ENCODE results near the gene OSTF1.

The OSTF1 gene

DNA sequence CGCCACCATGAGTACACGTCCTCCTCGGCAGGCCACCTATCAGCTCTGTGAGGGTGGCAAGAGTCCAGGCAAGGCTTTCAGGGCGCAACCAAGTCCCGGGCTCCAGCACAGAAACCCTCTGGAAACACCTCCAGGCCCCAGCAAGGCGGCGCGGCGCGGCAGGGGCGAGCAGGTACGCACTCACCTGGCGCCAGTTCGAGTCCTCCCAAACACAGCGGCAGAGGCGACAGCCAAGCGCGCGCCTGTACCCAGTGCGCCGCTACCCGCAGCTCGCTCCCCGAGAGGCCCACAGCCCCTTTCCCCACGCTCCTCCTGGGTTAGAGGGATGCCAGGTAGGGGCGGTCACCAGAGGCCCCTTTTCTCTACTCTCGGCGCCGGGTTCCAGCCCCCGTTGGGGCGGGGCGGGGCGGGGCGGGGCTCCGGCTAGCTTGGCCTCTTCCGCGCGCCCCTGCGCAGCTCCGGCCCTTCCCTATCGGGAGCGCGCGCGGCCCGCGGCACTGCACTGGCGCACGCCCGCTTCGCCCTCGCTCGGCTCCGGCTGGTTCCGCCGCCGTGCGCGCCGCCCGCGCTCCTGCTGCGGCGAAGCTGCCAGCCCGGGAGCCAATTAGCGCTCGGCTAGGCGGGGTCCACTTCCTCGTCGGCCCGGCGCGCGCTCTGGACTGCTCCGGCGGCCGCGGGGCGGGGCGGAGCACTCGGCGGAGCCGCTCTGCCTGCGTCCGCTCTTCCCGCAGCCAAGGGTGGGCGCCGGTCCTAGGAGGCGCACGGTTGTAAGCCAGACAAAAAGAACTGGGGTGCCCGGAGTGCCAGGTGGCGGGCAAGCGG lies at the start of gene OSTF1, which contains the start of gene NMRK1:
TSS of gene OSTF1 (plus strand) at position 691 of the 822 bp plus-strand sequence. CDS start 179 bp downstream, outside the sequence.
TSS of gene NMRK1 (minus strand) at position 332 of the 822 bp plus-strand sequence. CDS start 5,040 bp downstream, outside the sequence.
- DNase-seq (ENCODE audit: low read depth): peak; percentile 71

DNA sequence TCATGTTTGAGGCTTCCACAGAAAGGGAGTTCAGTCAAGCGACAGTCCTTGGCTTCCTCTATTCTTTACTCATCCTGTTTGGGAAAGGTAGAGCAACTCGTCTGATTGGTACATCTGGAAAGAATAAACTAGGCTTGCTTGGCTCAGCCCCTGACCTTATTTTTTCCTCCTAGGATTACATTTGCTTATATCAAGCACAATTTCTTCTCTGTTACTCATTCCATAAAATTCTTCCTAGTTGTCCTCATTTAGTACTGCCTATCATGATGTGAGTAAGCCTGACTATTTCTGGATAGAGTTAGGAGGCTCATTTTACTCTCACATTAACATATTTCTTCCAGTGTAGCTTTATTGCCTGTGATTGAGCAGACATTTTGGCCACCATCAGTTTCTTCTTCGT lies 49.3 kb upstream of the OSTF1 start:
- DNase-seq (ENCODE audit: low read depth): no peak

GRCh38 chr9:75039801-75040200 lies 48.5 kb upstream of the OSTF1 start:
- no peak for DNase-seq (ENCODE audit: low read depth)

- no peak for DNase-seq (ENCODE audit: low read depth)
Observed at GRCh38 chr9:75041041-75041440, 47.3 kb upstream of the OSTF1 start.

- no peak for DNase-seq (ENCODE audit: low read depth)
Observed at GRCh38 chr9:75046725-75047345, 41.5 kb upstream of the OSTF1 start.

DNA sequence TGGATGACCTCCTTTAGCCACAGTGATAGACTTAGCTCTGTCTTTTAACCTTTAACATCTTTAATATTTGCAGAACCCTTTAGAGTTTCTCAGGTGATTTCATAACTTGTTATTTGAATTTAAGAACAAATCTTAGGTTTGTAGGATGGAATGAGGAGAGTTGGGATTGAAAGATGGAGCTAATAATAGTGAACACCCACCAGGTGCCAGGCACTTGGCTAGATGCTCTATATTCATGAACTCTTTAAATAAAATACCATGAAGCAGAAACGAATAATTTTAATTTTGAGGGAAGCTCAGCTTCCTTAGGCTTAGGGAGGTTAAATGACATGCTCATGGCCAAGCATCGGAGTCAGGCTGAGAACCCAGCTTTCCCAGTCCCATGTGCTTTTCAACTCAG lies 40.8 kb upstream of the OSTF1 start:
- no peak for DNase-seq (ENCODE audit: low read depth)

DNA sequence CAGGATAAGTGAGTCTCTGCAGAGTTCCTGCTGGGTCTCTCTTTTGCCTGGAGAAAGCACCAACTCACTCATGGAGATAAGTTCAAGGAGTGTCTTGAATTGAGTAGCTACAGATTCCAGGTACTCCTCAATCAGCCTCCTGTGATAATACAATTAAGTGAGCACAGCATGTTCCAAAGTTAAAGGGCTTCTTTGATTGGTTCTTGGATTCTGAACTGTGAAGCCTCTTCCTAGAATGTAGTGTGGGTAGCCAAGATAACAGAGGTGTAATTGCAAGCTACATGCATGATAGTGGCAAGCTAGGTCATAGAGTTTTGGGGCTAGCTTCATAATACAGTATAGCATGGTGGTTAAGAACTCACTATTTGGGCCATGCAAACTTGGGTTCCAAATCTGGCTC lies 37.0 kb upstream of the OSTF1 start:
- DNase-seq (ENCODE audit: low read depth): no peak

DNA sequence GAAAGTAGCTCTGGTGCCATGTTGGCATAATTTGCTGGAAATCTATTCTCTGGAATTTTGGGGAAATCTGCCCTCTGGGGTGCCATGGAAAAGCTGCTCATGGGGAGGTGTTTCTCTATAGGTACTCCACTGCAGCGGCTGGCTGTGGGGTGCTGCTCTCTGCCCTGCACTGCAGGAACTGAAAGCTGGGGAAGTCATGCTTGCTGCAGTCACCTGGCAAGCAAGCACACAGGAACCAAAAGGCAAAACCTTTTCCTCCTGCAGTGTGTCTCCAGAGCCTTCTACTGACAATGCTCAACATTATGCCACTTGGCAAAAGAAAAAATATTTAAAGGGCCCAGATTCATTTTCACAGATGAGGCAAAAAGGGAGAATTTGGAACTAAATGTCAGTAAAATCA lies 34.4 kb upstream of the OSTF1 start:
- no peak for DNase-seq (ENCODE audit: low read depth)

DNA sequence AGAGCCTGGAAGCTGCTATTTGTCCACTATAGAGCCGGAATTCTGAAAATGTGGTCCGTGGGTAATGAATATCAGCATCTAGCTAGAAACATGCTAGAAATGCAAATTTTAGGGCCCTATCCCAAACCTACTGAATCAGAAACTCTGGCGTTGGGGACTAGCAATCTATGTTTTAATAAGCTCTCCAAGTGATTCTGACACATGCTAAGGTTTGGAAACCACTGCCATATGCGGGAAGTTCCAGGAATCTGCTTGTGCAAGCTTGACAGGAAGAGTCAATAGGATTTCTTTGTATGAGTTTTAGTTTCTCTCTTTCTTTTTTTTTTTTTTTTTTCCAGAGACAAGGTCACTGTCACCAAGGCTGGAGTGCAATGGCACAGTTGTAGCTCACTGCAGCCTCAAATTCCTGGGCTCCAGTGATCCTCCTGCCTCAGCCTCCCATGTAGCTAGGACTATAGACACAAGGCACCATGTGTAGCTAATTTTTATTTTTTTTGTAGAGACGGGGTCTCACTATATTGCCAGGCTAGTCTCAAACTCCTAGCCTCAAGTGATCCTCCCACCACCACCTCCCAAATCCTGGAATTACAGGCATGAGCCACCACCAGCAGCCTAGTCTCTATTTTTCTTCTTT lies 33.8 kb upstream of the OSTF1 start:
- no peak for DNase-seq (ENCODE audit: low read depth)

- DNase-seq (ENCODE audit: low read depth): no peak
Observed at GRCh38 chr9:75061169-75061568, 27.1 kb upstream of the OSTF1 start.

DNA sequence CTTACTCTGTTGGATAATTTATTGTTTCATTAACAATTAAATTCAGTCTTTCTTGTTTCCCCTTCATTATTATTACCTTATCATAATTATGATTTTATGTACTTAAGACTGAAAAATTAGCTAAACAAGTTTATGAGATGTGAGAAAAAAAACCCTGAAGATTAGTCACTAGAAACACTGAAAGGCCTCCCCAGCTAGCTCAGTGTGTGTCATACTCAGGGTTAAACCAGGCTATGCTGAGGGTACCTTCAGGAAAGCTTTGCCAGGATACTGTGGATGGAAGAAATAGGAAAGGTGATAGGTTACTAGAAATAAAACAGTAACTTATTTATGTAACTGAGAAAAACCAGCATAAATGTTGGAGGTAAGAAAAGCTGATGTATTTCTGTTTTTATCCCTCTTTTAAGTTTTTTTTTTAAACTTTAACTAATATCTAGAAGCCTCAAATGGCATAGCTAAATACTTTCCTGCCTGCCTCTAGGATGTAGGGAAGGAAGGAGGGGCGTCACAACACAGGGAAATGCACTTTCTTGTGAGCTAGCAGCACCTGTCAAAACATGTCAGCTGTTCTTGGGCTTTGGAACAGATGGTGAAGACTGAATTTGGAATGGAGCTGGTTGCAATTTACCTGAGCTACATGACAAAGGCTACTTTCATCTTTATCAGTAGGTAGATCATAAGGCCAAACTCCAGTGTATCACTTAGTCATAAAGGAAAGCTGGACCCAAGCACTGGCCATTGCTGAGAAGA lies 24.6 kb upstream of the OSTF1 start:
- no peak for DNase-seq (ENCODE audit: low read depth)

- DNase-seq (ENCODE audit: low read depth): no peak
Observed at GRCh38 chr9:75064307-75065025, 23.8 kb upstream of the OSTF1 start.

DNA sequence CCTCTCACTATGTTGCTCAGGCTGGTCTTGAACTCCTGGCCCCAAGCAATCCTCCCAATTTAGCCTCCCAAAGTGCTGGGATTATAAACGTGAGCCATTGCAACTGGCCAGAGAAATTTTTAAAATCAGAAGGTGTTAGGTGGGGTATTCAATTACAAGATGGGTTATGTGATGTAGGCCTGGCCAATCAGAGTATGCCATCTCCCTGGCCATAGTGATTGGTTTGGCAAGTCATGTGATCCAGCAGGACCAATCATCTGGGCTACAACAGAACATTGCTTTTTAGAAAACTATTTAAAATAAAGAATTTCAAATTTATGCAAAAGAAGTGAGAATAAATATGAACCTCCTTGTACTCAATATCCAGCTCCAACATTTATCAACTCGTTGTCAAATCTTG lies 22.8 kb upstream of the OSTF1 start:
- DNase-seq (ENCODE audit: low read depth): no peak

GRCh38 chr9:75067894-75068293 lies 20.4 kb upstream of the OSTF1 start:
- DNase-seq (ENCODE audit: low read depth): no peak

DNA sequence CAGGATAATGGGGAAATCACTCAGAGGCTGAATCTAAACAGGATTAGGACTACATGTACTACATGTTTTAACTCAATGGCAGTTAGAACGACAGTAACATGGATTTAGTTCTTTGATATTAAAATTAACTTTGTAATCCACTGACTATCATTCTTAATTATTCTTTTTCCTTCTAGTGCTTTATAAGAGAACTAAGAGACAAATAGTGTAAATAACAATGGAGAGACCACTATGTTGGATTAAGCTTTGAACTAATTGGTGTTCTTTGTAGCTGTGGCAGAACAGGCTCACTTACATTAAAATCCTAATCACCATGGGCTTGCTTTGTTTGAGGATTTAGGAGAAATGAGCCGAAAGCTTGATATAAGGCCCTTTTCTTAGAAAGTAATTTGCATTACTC lies 19.1 kb upstream of the OSTF1 start:
- DNase-seq (ENCODE audit: low read depth): no peak

GRCh38 chr9:75071530-75072122 lies 16.7 kb upstream of the OSTF1 start:
- DNase-seq (ENCODE audit: low read depth): peak; percentile 30

GRCh38 chr9:75072895-75073294 lies 15.4 kb upstream of the OSTF1 start:
- DNase-seq (ENCODE audit: low read depth): no peak

DNA sequence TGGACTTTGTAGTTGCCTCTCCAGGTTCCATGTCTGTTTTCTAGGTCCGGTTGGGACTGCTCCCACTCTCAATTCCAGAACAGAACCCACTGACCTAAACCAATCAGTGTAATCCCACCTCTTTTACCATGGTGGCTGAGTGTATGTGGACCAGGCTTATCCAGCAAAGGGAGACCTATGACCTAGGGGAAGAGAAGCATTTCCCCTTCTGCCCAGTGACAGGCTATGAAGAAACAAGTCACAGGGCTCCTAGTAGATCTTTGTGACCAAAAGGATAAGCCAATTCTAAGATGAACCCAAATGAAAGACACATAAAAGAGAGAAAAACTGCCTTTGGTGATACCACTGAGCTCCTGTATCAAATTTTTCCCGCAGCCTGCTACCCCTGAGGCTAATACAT lies 6.7 kb upstream of the OSTF1 start:
- DNase-seq (ENCODE audit: low read depth): no peak

- DNase-seq (ENCODE audit: low read depth): no peak
Observed at GRCh38 chr9:75083188-75083970, 4.9 kb upstream of the OSTF1 start.

GRCh38 chr9:75084081-75084672 lies 4.1 kb upstream of the OSTF1 start:
- DNase-seq (ENCODE audit: low read depth): no peak
